ENCODE measurements around the gene TAL2.

- TF ChIP-seq CTCF (tag by site-specific recombination; IDR thresholded peaks at IDR 0.05) (no peak), TCF7L2 (IDR thresholded peaks at IDR 0.05; ENCODE audit: borderline replicate concordance, low read depth, low read length) (no peak), ZNF140 (tag by site-specific recombination; IDR thresholded peaks at IDR 0.05) (no peak), ZNF416 (tag by site-specific recombination; IDR thresholded peaks at IDR 0.05) (no peak), ZNF501 (tag by site-specific recombination; IDR thresholded peaks at IDR 0.05) (no peak), ZNF341 (tag by site-specific recombination; IDR thresholded peaks at IDR 0.05; ENCODE audit: low read depth) (no peak), ZNF639 (tag by site-specific recombination; IDR thresholded peaks at IDR 0.05) (no peak), TSHZ1 (tag by site-specific recombination; IDR thresholded peaks at IDR 0.05; ENCODE audit: borderline replicate concordance) (no peak), PRDM10 (tag by site-specific recombination; IDR thresholded peaks at IDR 0.05) (no peak)
These were observed 31.4 kb downstream of the TAL2 start for GRCh38 chr9:105693435-105694189.
